Neural progenitor cell (in vitro differentiated cells): ENCODE data around the gene H1-8. TPM values are rescaled to one million over a fixed set of nuclear protein-coding genes. Genes with fewer than 3 reads are reported as not detected.

ENCODE experiments used
- DNase-seq: peaks from one replicate; pipeline ENCODE4 v3.0.0-alpha.2; 2016; ENCODE audit warnings: low spot score
- H2AFZ ChIP-seq: fragments of 200-600 bp; sonication (generic); replicated peaks from 2 replicates; pipeline ENCODE4 v1.6.1; 2016; ENCODE audit warnings: antibody characterized with exemption
- H3F3A ChIP-seq: fragments of 200-600 bp; sonication (generic); 2 replicates; pipeline ENCODE4 v1.6.1; 2016; ENCODE audit warnings: antibody characterized with exemption, low read depth
- H3K27ac ChIP-seq: fragments of 200-600 bp; sonication (generic); 2 replicates; pipeline ENCODE4 v1.5.1; 2016; ENCODE audit warnings: mild to moderate bottlenecking
- H3K27me3 ChIP-seq: fragments of 200-600 bp; sonication (generic); 2 replicates; pipeline ENCODE4 v1.6.1; 2016; ENCODE audit warnings: mild to moderate bottlenecking, moderate library complexity
- H3K36me3 ChIP-seq: fragments of 200-600 bp; sonication (generic); 2 replicates; pipeline ENCODE4 v1.5.1; 2016
- H3K4me1 ChIP-seq: fragments of 200-600 bp; sonication (generic); 2 replicates; pipeline ENCODE4 v1.6.1; 2016; ENCODE audit warnings: mixed run types
- H3K4me2 ChIP-seq: fragments of 200-600 bp; sonication (generic); 2 replicates; pipeline ENCODE4 v1.6.1; 2016
- H3K4me3 ChIP-seq: fragments of 200-600 bp; sonication (generic); 2 replicates; pipeline ENCODE4 v1.5.1; 2016
- H3K79me2 ChIP-seq: fragments of 200-600 bp; sonication (generic); 2 replicates; pipeline ENCODE4 v1.6.1; 2016; ENCODE audit warnings: low read depth
- H3K9ac ChIP-seq: fragments of 200-600 bp; sonication (generic); 2 replicates; pipeline ENCODE4 v1.6.1; 2016
- H3K9me3 ChIP-seq: fragments of 200-600 bp; sonication (generic); 2 replicates; pipeline ENCODE4 v1.5.1; 2016; ENCODE audit warnings: low read depth
- H4K20me1 ChIP-seq: fragments of 200-600 bp; sonication (generic); 2 replicates; pipeline ENCODE4 v1.6.1; 2016; ENCODE audit warnings: low read depth
- H3K27ac Mint-ChIP-seq: 3 replicates; pipeline ENCODE4 v1.8.0; 2021; ENCODE audit warnings: mixed read lengths
- H3K27me3 Mint-ChIP-seq: 2 replicates; pipeline ENCODE4 v1.8.0; 2022; ENCODE audit warnings: low read depth, mild to moderate bottlenecking, inconsistent platforms, moderate library complexity, mixed read lengths; ENCODE audit not compliant: insufficient read depth
- H3K36me3 Mint-ChIP-seq: 3 replicates; pipeline ENCODE4 v1.8.0; 2021; ENCODE audit warnings: mixed read lengths
- H3K4me1 Mint-ChIP-seq: 3 replicates; pipeline ENCODE4 v1.8.0; 2021; ENCODE audit warnings: mixed read lengths
- H3K4me3 Mint-ChIP-seq: 3 replicates; pipeline ENCODE4 v1.8.0; 2021; ENCODE audit warnings: mild to moderate bottlenecking, moderate library complexity, mixed read lengths
- H3K9me3 Mint-ChIP-seq: 3 replicates; pipeline ENCODE4 v1.8.0; 2020; ENCODE audit warnings: mixed read lengths
- EZH2 ChIP-seq: fragments of 200-600 bp; sonication (generic); IDR thresholded peaks from 2 replicates; pipeline ENCODE4 v1.6.1; 2017; ENCODE audit warnings: antibody characterized with exemption, mild to moderate bottlenecking, moderate library complexity
- EZH2phosphoT487 ChIP-seq: fragments of 200-600 bp; sonication (generic); IDR thresholded peaks from 2 replicates; pipeline ENCODE4 v1.6.1; 2017; ENCODE audit warnings: antibody characterized with exemption
- total RNA-seq: library from RNA; depleted of rRNA; stranded (reverse); fragments of >200 nt; gene quantifications from 2 replicates; pipeline ENCODE4 v1.2.3, GENCODE V29; 2015; ENCODE audit warnings: low replicate concordance
- TF ChIP-seq, protein P1 (sequence below): fragments of 200-600 bp; sonication (generic); IDR thresholded peaks from 2 replicates; pipeline ENCODE4 v1.5.1; 2017; ENCODE audit warnings: antibody characterized with exemption, mild to moderate bottlenecking

H1-8 gene
- total RNA-seq, 1 donor from 2014 or later: not detected

DNA sequence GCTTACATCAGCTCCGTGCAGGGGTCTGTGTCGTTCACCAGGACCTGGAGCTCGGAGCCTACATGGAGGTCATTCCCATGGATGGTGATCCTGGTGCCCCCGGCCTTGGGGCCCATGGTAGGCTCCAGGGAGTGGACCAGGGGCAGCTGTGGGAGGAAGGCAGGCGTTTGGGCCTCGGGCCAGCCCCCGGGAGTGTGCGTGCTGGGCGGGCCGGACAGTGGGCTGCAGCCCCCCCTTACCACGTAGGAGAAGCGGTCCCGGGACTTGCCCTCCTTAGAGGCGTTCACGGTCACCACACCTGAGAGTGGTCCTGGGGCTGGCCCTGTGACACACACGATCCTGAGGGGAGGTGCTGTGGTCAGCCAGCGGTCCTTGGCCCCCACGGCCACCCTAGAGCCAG is 29.6 kb downstream of the H1-8 start:
- Histone ChIP-seq H3F3A (no peaks in the 10 kb centered on the region), H3K79me2 (no peaks in the 10 kb centered on the region), H3K9me3 (no peaks in the 10 kb centered on the region), H3K27ac (no peak overlapping the region), H3K4me2 (no peak overlapping the region), H3K27me3 (no peaks in the 10 kb centered on the region), H3K9ac (no peak overlapping the region), H3K4me3 (no peak overlapping the region), H3K36me3 (no peaks in the 10 kb centered on the region), H3K4me1 (peaks cover 9% of the 10 kb centered on the region), H2AFZ (no peak overlapping the region), H4K20me1 (no peaks in the 10 kb centered on the region)
- Mint-ChIP-seq H3K9me3 (no peaks in the 10 kb centered on the region), H3K36me3 (no peaks in the 10 kb centered on the region), H3K4me1 (peaks cover 4% of the 10 kb centered on the region), H3K27ac (no peak overlapping the region), H3K4me3 (no peak overlapping the region), H3K27me3 (peaks cover 6% of the 10 kb centered on the region)
- DNase-seq: no peak
- TF ChIP-seq, protein P1, sequence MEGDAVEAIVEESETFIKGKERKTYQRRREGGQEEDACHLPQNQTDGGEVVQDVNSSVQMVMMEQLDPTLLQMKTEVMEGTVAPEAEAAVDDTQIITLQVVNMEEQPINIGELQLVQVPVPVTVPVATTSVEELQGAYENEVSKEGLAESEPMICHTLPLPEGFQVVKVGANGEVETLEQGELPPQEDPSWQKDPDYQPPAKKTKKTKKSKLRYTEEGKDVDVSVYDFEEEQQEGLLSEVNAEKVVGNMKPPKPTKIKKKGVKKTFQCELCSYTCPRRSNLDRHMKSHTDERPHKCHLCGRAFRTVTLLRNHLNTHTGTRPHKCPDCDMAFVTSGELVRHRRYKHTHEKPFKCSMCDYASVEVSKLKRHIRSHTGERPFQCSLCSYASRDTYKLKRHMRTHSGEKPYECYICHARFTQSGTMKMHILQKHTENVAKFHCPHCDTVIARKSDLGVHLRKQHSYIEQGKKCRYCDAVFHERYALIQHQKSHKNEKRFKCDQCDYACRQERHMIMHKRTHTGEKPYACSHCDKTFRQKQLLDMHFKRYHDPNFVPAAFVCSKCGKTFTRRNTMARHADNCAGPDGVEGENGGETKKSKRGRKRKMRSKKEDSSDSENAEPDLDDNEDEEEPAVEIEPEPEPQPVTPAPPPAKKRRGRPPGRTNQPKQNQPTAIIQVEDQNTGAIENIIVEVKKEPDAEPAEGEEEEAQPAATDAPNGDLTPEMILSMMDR: no peak
- TF ChIP-seq EZH2phosphoT487 (no peak), EZH2 (no peak)

DNA sequence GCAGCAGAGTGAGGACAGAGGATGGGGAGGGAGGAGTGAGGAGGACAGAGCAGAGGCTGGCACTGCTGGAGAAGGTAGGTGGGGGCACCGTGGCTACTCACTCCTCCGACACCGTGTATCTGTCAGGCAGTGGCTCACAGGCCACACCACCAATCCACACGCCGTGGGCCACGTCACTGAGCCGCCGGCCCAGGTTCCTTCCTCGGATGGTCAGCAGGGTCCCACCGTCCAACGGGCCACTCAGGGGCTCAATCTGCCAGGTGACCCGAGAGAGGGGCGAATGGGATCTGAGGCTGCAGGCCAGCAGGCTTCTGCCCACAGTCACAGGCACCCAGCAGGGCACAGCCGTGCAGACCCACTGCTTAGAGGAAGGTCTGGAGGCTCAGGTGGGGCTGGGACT is 30.5 kb downstream of the H1-8 start:
- Histone ChIP-seq H3K79me2 (no peaks in the 10 kb centered on the region), H2AFZ (no peak overlapping the region), H3F3A (no peaks in the 10 kb centered on the region), H3K9me3 (no peaks in the 10 kb centered on the region), H3K4me3 (no peak overlapping the region), H4K20me1 (no peaks in the 10 kb centered on the region), H3K36me3 (no peaks in the 10 kb centered on the region), H3K4me2 (no peak overlapping the region), H3K27ac (no peak overlapping the region), H3K4me1 (peaks cover 9% of the 10 kb centered on the region), H3K9ac (no peak overlapping the region), H3K27me3 (no peaks in the 10 kb centered on the region)
- H3K27me3 Mint-ChIP-seq: peaks cover 6% of the 10 kb centered on the region
- TF ChIP-seq EZH2: no peak
- TF ChIP-seq, protein P1: no peak
- no peak for TF ChIP-seq EZH2phosphoT487
- H3K9me3 Mint-ChIP-seq: no peaks in the 10 kb centered on the region
- no peak overlapping the region for H3K4me3 Mint-ChIP-seq
- no peak overlapping the region for H3K27ac Mint-ChIP-seq
- no peak for DNase-seq
- H3K4me1 Mint-ChIP-seq: peaks cover 4% of the 10 kb centered on the region
- H3K36me3 Mint-ChIP-seq: no peaks in the 10 kb centered on the region

DNA sequence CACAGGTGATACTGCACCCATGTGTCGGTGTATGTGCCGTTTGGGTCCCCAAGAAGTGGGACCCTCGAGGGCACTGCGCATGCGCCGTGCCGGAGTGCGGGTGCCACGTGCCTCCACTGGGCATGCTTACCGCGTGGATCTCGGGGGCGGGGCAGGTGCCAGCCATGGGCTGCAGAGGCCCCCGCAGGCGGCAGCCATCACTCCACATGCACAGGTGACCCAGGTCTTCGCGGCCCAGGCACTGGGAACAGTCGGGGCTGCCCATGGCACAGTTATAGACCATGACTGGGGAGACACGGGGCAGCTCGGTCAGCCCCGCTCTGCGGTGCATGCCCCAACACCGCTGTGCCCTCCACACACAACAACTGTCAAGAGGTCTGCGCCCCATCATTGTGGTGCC is 31.2 kb downstream of the H1-8 start:
- H3K9me3 Mint-ChIP-seq: no peaks in the 10 kb centered on the region
- TF ChIP-seq EZH2phosphoT487: no peak
- TF ChIP-seq, protein P1: no peak
- no peak for TF ChIP-seq EZH2

More for the DNA sequence above, 31.2 kb downstream of the H1-8 start:
- H3K36me3 ChIP-seq: no peaks in the 10 kb centered on the region
- H3K4me2 ChIP-seq: no peak overlapping the region
- peaks cover 9% of the 10 kb centered on the region for H3K27me3 Mint-ChIP-seq
- no peak overlapping the region for H3K27ac Mint-ChIP-seq
- H3F3A ChIP-seq: no peaks in the 10 kb centered on the region
- DNase-seq: no peak
- H3K9ac ChIP-seq: no peak overlapping the region
- H3K4me1 Mint-ChIP-seq: peaks cover 4% of the 10 kb centered on the region
- H3K4me1 ChIP-seq: peaks cover 9% of the 10 kb centered on the region
- no peaks in the 10 kb centered on the region for H3K79me2 ChIP-seq
- H4K20me1 ChIP-seq: no peaks in the 10 kb centered on the region
- H3K27me3 ChIP-seq: no peaks in the 10 kb centered on the region
- H3K9me3 ChIP-seq: no peaks in the 10 kb centered on the region
- H3K36me3 Mint-ChIP-seq: no peaks in the 10 kb centered on the region
- no peak overlapping the region for H2AFZ ChIP-seq
- H3K4me3 ChIP-seq: no peak overlapping the region
- H3K27ac ChIP-seq: no peak overlapping the region
- H3K4me3 Mint-ChIP-seq: no peak overlapping the region
